IPS-NIHi11 (cell line): ENCODE results near the gene SPATC1L.
"Not testable (repeated sequence)": the region's sequence is repeated elsewhere in the genome, so short reads cannot be mapped to it uniquely, and the experiment has no call there.

ENCODE experiments used
- DNase-seq: peaks from one replicate; pipeline ENCODE4 v3.0.0; 2012; ENCODE audit warnings: mixed read lengths, low spot score

Gene SPATC1L

GRCh38 chr21:46182548-46183336 is 1.5 kb downstream of the SPATC1L start:
- DNase-seq, result no peak

- DNase-seq, result no peak
These were observed 2.2 kb downstream of the SPATC1L start for GRCh38 chr21:46181953-46182547.

- no peak for DNase-seq
These were observed 2.8 kb downstream of the SPATC1L start for GRCh38 chr21:46181436-46181835.

GRCh38 chr21:46180778-46181391 is 3.4 kb downstream of the SPATC1L start:
- no peak for DNase-seq

GRCh38 chr21:46180079-46180722 is 4.1 kb downstream of the SPATC1L start:
- DNase-seq, result no peak

GRCh38 chr21:46179708-46180078 is 4.6 kb downstream of the SPATC1L start:
- DNase-seq, result no peak

GRCh38 chr21:46178961-46179360 is 5.3 kb downstream of the SPATC1L start:
- DNase-seq, result no peak

GRCh38 chr21:46176443-46177129 is 7.7 kb downstream of the SPATC1L start:
- not testable (repeated sequence) for DNase-seq

GRCh38 chr21:46173573-46173972 is 10.7 kb downstream of the SPATC1L start:
- no peak for DNase-seq

- peak; percentile 1 for DNase-seq
These were observed 11.3 kb downstream of the SPATC1L start for GRCh38 chr21:46172863-46173528.

GRCh38 chr21:46171996-46172862 is 12.0 kb downstream of the SPATC1L start:
- DNase-seq, result peak; percentile 2

GRCh38 chr21:46171585-46171984 is 12.7 kb downstream of the SPATC1L start:
- DNase-seq, result no peak

GRCh38 chr21:46170436-46171193 is 13.6 kb downstream of the SPATC1L start:
- DNase-seq, result not testable (repeated sequence)

- DNase-seq, result no peak
These were observed 15.4 kb downstream of the SPATC1L start for GRCh38 chr21:46168659-46169386.

GRCh38 chr21:46168238-46168637 is 16.0 kb downstream of the SPATC1L start:
- DNase-seq, result no peak

- DNase-seq, result no peak
These were observed 19.2 kb downstream of the SPATC1L start for GRCh38 chr21:46165098-46165497.

GRCh38 chr21:46163380-46163779 is 20.9 kb downstream of the SPATC1L start:
- no peak for DNase-seq

GRCh38 chr21:46161633-46162592 is 22.3 kb downstream of the SPATC1L start:
- no peak for DNase-seq
